H9 (cell line): ENCODE measurements around the gene PLEKHM1. TPM values are rescaled to one million over a fixed set of nuclear protein-coding genes. Genes with fewer than 3 reads are reported as not detected.
A peak's percentile ranks its signal among the peaks of the same experiment; 100 is the strongest.

Experiments used
- DNase-seq: peaks from one replicate; pipeline ENCODE4 v3.0.0-alpha.2; 2017
- H2AFZ ChIP-seq: one replicate; pipeline ENCODE4 v1.6.1; 2013; ENCODE audit warnings: mild to moderate bottlenecking, low read length, control low read depth, moderate library complexity
- H2AK5ac ChIP-seq: 2 replicates; pipeline ENCODE4 v1.6.1; 2013; ENCODE audit warnings: low read length, control low read depth, mixed read lengths; ENCODE audit not compliant: insufficient read length
- H2BK120ac ChIP-seq: one replicate; pipeline ENCODE4 v1.6.1; 2013; ENCODE audit warnings: low read depth, mild to moderate bottlenecking, low read length, control low read depth, inconsistent platforms; ENCODE audit not compliant: poor library complexity, severe bottlenecking
- H2BK12ac ChIP-seq: 2 replicates; pipeline ENCODE4 v1.6.1; 2013; ENCODE audit warnings: low read length, control low read depth, mixed read lengths, low read depth; ENCODE audit not compliant: insufficient read length
- H2BK15ac ChIP-seq: 2 replicates; pipeline ENCODE4 v1.6.1; 2013; ENCODE audit warnings: low read depth, low read length, control low read depth
- H2BK20ac ChIP-seq: one replicate; pipeline ENCODE4 v1.6.1; 2013; ENCODE audit warnings: low read depth, mild to moderate bottlenecking, low read length, control low read depth, inconsistent platforms; ENCODE audit not compliant: poor library complexity, severe bottlenecking
- H2BK5ac ChIP-seq: 2 replicates; pipeline ENCODE4 v1.6.1; 2013; ENCODE audit warnings: low read length, control low read depth, mixed read lengths; ENCODE audit not compliant: insufficient read length
- H3K14ac ChIP-seq: 2 replicates; pipeline ENCODE4 v1.6.1; 2013; ENCODE audit warnings: low read length, control low read depth; ENCODE audit not compliant: insufficient read depth
- H3K18ac ChIP-seq: 2 replicates; pipeline ENCODE4 v1.6.1; 2013; ENCODE audit warnings: low read depth, mild to moderate bottlenecking, mixed read lengths, low read length, control low read depth; ENCODE audit not compliant: insufficient read length
- H3K23ac ChIP-seq: 2 replicates; pipeline ENCODE4 v1.6.1; 2013; ENCODE audit warnings: low read length, control low read depth, mixed read lengths, low read depth; ENCODE audit not compliant: insufficient read length
- H3K23me2 ChIP-seq: 2 replicates; pipeline ENCODE4 v1.6.1; 2013; ENCODE audit warnings: low read depth, mild to moderate bottlenecking, mixed read lengths, low read length, control low read depth; ENCODE audit not compliant: insufficient read length, poor library complexity, severe bottlenecking
- H3K27ac ChIP-seq: 2 replicates; pipeline ENCODE4 v1.5.1; 2013; ENCODE audit warnings: low read length, control low read depth, mixed read lengths, low read depth; ENCODE audit not compliant: insufficient read length
- H3K27me3 ChIP-seq: 2 replicates; pipeline ENCODE4 v1.6.1; 2013; ENCODE audit warnings: low read length, control low read depth, inconsistent platforms; ENCODE audit not compliant: insufficient read depth
- H3K4ac ChIP-seq: 2 replicates; pipeline ENCODE4 v1.6.1; 2013; ENCODE audit warnings: low read depth, mild to moderate bottlenecking, control low read depth, inconsistent platforms, low read length, moderate library complexity
- H3K4me1 ChIP-seq: 2 replicates; pipeline ENCODE4 v1.6.1; 2013; ENCODE audit warnings: low read length, control low read depth, inconsistent platforms; ENCODE audit not compliant: insufficient read depth
- H3K4me2 ChIP-seq: 2 replicates; pipeline ENCODE4 v1.6.1; 2013; ENCODE audit warnings: low read length, control low read depth, mixed read lengths; ENCODE audit not compliant: insufficient read length, insufficient read depth
- H3K56ac ChIP-seq: 2 replicates; pipeline ENCODE4 v1.6.1; 2013; ENCODE audit warnings: low read depth, mild to moderate bottlenecking, mixed read lengths, low read length, control low read depth; ENCODE audit not compliant: insufficient read length
- H3K79me1 ChIP-seq: 2 replicates; pipeline ENCODE4 v1.6.1; 2013; ENCODE audit warnings: low read depth, mild to moderate bottlenecking, moderate library complexity, low read length, control low read depth, inconsistent platforms; ENCODE audit not compliant: insufficient read depth, poor library complexity, severe bottlenecking
- H3K79me2 ChIP-seq: 2 replicates; pipeline ENCODE4 v1.6.1; 2013; ENCODE audit warnings: low read length, control low read depth, inconsistent platforms; ENCODE audit not compliant: insufficient read depth
- H3K9ac ChIP-seq: 2 replicates; pipeline ENCODE4 v1.6.1; 2013; ENCODE audit warnings: low read length, control low read depth, mixed read lengths; ENCODE audit not compliant: insufficient read length; ENCODE audit errors: extremely low read depth
- H3K9me3 ChIP-seq: one replicate; pipeline ENCODE4 v1.6.1; 2013; ENCODE audit warnings: low read depth, low read length, inconsistent platforms; ENCODE audit not compliant: control insufficient read depth
- H3T11ph ChIP-seq: one replicate; pipeline ENCODE4 v1.6.1; 2013; ENCODE audit warnings: mild to moderate bottlenecking, low read length, control low read depth, inconsistent platforms
- H4K20me1 ChIP-seq: one replicate; pipeline ENCODE4 v1.6.1; 2013; ENCODE audit not compliant: control insufficient read depth, insufficient read length, insufficient read depth
- H4K5ac ChIP-seq: 2 replicates; pipeline ENCODE4 v1.6.1; 2013; ENCODE audit warnings: low read depth, mild to moderate bottlenecking, mixed read lengths, low read length, control low read depth; ENCODE audit not compliant: insufficient read length
- H4K8ac ChIP-seq: replicated peaks from 2 replicates; pipeline ENCODE4 v1.6.1; 2013; ENCODE audit warnings: low read length, control low read depth, mixed read lengths, low read depth; ENCODE audit not compliant: insufficient read length
- H4K91ac ChIP-seq: 2 replicates; pipeline ENCODE4 v1.6.1; 2013; ENCODE audit warnings: low read depth, mild to moderate bottlenecking, moderate library complexity, mixed read lengths, low read length, control low read depth; ENCODE audit not compliant: insufficient read length
- H3K27ac Mint-ChIP-seq, 3 experiments: 2 replicates in 2 of 3; 3 replicates in 1 of 3; pipeline ENCODE4 v1.8.0; 2020 to 2021; ENCODE audit warnings: mixed read lengths in 3 of 3, mild to moderate bottlenecking in 1 of 3, moderate library complexity in 1 of 3
- H3K27me3 Mint-ChIP-seq: 2 replicates; pipeline ENCODE4 v1.8.0; 2021; ENCODE audit warnings: low read depth, mild to moderate bottlenecking, moderate library complexity, mixed read lengths
- H3K36me3 Mint-ChIP-seq, 3 experiments: 2 replicates in 2 of 3; 3 replicates in 1 of 3; pipeline ENCODE4 v1.8.0; 2020 to 2021; ENCODE audit warnings: low read depth in 3 of 3, mixed read lengths in 3 of 3; ENCODE audit not compliant: insufficient read depth in 1 of 3
- H3K4me1 Mint-ChIP-seq, 2 experiments: 2 replicates each; pipeline ENCODE4 v1.8.0; 2020; ENCODE audit warnings: mixed read lengths in 2 of 2
- H3K4me3 Mint-ChIP-seq, 2 experiments: 2 replicates in 1 of 2; 3 replicates in 1 of 2; pipeline ENCODE4 v1.8.0; 2020 to 2021; ENCODE audit warnings: mild to moderate bottlenecking in 2 of 2, mixed read lengths in 2 of 2, moderate library complexity in 1 of 2
- H3K9me3 Mint-ChIP-seq, 2 experiments: 2 replicates in 1 of 2; 3 replicates in 1 of 2; pipeline ENCODE4 v1.8.0; 2020; ENCODE audit warnings: mild to moderate bottlenecking in 2 of 2, mixed read lengths in 2 of 2, moderate library complexity in 1 of 2
- CTCF ChIP-seq: fragments of 200-600 bp; sonication (generic); conservative IDR thresholded peaks from 3 replicates; pipeline ENCODE4 v1.8.0; 2021; ENCODE audit warnings: antibody characterized with exemption, mild to moderate bottlenecking
- WGBS: extraction: QIAGEN DNeasy Blood & Tissue Kit; methylation state at CpG from one replicate; pipeline ENCODE4 v1.1.7; 2013; ENCODE audit warnings: missing lambda C conversion rate, low lambda C conversion rate, mixed read lengths; ENCODE audit not compliant: insufficient read length; ENCODE audit errors: extremely low coverage; 5-methylcytosine and 5-hydroxymethylcytosine counted together
- total RNA-seq: library from RNA; stranded (reverse); gene quantifications from 2 replicates; pipeline ENCODE4 v1.2.1, GENCODE V29; 2021

PLEKHM1 gene
- total RNA-seq, 1 experiment from 2014 or later: 20.7 TPM

- no peak overlapping the region for H2BK20ac ChIP-seq
- peaks cover 2% of the 10 kb centered on the region; the same call in 1 of the 2 replicates for H3K4me1 ChIP-seq
- H3K4ac ChIP-seq: no peak overlapping the region
- no peak overlapping the region for H2BK120ac ChIP-seq
- H3K4me3 Mint-ChIP-seq: no peak overlapping the region
- H3K9me3 Mint-ChIP-seq: no peaks in the 10 kb centered on the region
- H3T11ph ChIP-seq: no peak overlapping the region
- no CpG with 5 or more reads among the region's 30 CpGs for WGBS
- H3K23ac ChIP-seq: no peak overlapping the region
- H2AFZ ChIP-seq: no peak overlapping the region
- no peaks in the 10 kb centered on the region for H3K9me3 ChIP-seq
- no peak overlapping the region for H2BK12ac ChIP-seq
- H4K20me1 ChIP-seq: no peaks in the 10 kb centered on the region
- peak overlapping the region in 2 of 3 experiments; percentile 72 to 92; a peak in 3 of 7 replicates for H3K27ac Mint-ChIP-seq
- peak; percentile 90 for TF ChIP-seq CTCF
- H4K5ac ChIP-seq: no peak overlapping the region
- H3K9ac ChIP-seq: no peak overlapping the region
- no peak overlapping the region for H2BK5ac ChIP-seq
- DNase-seq: peak; percentile 95
- peaks cover 6 to 15% of the 10 kb centered on the region in 2 experiments for H3K4me1 Mint-ChIP-seq
- no peak overlapping the region for H2AK5ac ChIP-seq
- no peaks in the 10 kb centered on the region for H3K79me2 ChIP-seq
- peaks cover 11% of the 10 kb centered on the region for H3K27me3 Mint-ChIP-seq
- H3K56ac ChIP-seq: no peak overlapping the region
- H3K27ac ChIP-seq: no peak overlapping the region
- H4K8ac ChIP-seq: no peak overlapping the region
- peaks cover 0 to 7% (median 7%) of the 10 kb centered on the region in 3 experiments; a peak in 4 of 7 replicates for H3K36me3 Mint-ChIP-seq
- H3K79me1 ChIP-seq: no peaks in the 10 kb centered on the region
- no peaks in the 10 kb centered on the region for H3K23me2 ChIP-seq
- no peak overlapping the region for H4K91ac ChIP-seq
- no peak overlapping the region for H2BK15ac ChIP-seq
- peak overlapping the region; percentile 55 for H3K18ac ChIP-seq
- no peak overlapping the region for H3K14ac ChIP-seq
- no peaks in the 10 kb centered on the region for H3K27me3 ChIP-seq
- H3K4me2 ChIP-seq: no peak overlapping the region
Measured at GRCh38 chr17:45394913-45395568, 95.5 kb downstream of the PLEKHM1 start.
